KMS-11 (cell line): ENCODE results near the gene STX1B.

Experiments used
- H2AFZ ChIP-seq: fragments of 200-600 bp; sonication (generic); 2 replicates; pipeline ENCODE4 v1.6.1; 2016; ENCODE audit warnings: antibody characterized with exemption, mixed run types, low read depth
- H3K27ac ChIP-seq: fragments of 200-600 bp; sonication (generic); 2 replicates; pipeline ENCODE4 v1.6.1; 2016; ENCODE audit warnings: mild to moderate bottlenecking, mixed run types
- H3K27me3 ChIP-seq: fragments of 200-600 bp; sonication (generic); 2 replicates; pipeline ENCODE4 v1.6.1; 2017; ENCODE audit warnings: mild to moderate bottlenecking, low read depth, mixed run types, moderate library complexity; ENCODE audit not compliant: insufficient read depth
- H3K36me3 ChIP-seq: fragments of 200-600 bp; sonication (generic); 2 replicates; pipeline ENCODE4 v1.6.1; 2017; ENCODE audit warnings: mild to moderate bottlenecking, mixed run types; ENCODE audit not compliant: insufficient read depth
- H3K4me1 ChIP-seq: fragments of 200-600 bp; sonication (generic); 2 replicates; pipeline ENCODE4 v1.6.1; 2016; ENCODE audit warnings: mild to moderate bottlenecking, low read depth, mixed run types; ENCODE audit not compliant: poor library complexity, severe bottlenecking
- H3K4me2 ChIP-seq: fragments of 200-600 bp; sonication (generic); 2 replicates; pipeline ENCODE4 v1.7.0; 2016; ENCODE audit warnings: mild to moderate bottlenecking, mixed run types
- H3K4me3 ChIP-seq: fragments of 200-600 bp; sonication (generic); IDR thresholded peaks from 2 replicates; pipeline ENCODE4 v1.6.1; 2017; ENCODE audit warnings: low read depth, low read length, mixed read lengths; ENCODE audit not compliant: insufficient read depth
- H3K79me2 ChIP-seq: fragments of 200-600 bp; sonication (generic); 2 replicates; pipeline ENCODE4 v1.6.1; 2016; ENCODE audit warnings: low read depth, mixed run types; ENCODE audit not compliant: insufficient read depth
- H3K9ac ChIP-seq: fragments of 200-600 bp; sonication (generic); 2 replicates; pipeline ENCODE4 v1.6.1; 2016; ENCODE audit warnings: mild to moderate bottlenecking, mixed run types
- H4K20me1 ChIP-seq: fragments of 200-600 bp; sonication (generic); 2 replicates; pipeline ENCODE4 v1.6.1; 2016; ENCODE audit warnings: mild to moderate bottlenecking, mixed run types; ENCODE audit not compliant: insufficient read depth
- TF ChIP-seq, protein P1 (sequence below): fragments of 200-600 bp; sonication (generic); conservative IDR thresholded peaks from 2 replicates; pipeline ENCODE4 v1.6.1; 2017; ENCODE audit warnings: low read depth, mild to moderate bottlenecking, antibody characterized with exemption, low read length, moderate library complexity, mixed read lengths

Gene STX1B

GRCh38 chr16:31010585-31011325 lies at the start of gene STX1B:
STX1B (minus strand) TSS chr16:31010638; CDS start chr16:31010396, 242 bp downstream.
- H3K79me2 ChIP-seq = no peaks in the 10 kb centered on the region
- H3K27me3 ChIP-seq = peaks cover 71% of the 10 kb centered on the region
- TF ChIP-seq, protein P1, sequence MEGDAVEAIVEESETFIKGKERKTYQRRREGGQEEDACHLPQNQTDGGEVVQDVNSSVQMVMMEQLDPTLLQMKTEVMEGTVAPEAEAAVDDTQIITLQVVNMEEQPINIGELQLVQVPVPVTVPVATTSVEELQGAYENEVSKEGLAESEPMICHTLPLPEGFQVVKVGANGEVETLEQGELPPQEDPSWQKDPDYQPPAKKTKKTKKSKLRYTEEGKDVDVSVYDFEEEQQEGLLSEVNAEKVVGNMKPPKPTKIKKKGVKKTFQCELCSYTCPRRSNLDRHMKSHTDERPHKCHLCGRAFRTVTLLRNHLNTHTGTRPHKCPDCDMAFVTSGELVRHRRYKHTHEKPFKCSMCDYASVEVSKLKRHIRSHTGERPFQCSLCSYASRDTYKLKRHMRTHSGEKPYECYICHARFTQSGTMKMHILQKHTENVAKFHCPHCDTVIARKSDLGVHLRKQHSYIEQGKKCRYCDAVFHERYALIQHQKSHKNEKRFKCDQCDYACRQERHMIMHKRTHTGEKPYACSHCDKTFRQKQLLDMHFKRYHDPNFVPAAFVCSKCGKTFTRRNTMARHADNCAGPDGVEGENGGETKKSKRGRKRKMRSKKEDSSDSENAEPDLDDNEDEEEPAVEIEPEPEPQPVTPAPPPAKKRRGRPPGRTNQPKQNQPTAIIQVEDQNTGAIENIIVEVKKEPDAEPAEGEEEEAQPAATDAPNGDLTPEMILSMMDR = no peak
- no peak within 1 kb of the TSS for H3K27ac ChIP-seq
- H3K9ac ChIP-seq = no peak within 1 kb of the TSS
- H4K20me1 ChIP-seq = no peaks in the 10 kb centered on the region
- H3K4me2 ChIP-seq = no peak within 1 kb of the TSS
- H3K4me3 ChIP-seq = no peak within 1 kb of the TSS
- H2AFZ ChIP-seq = no peak within 1 kb of the TSS
- H3K36me3 ChIP-seq = no peaks in the 10 kb centered on the region
- no peaks in the 10 kb centered on the region for H3K4me1 ChIP-seq

- Histone ChIP-seq H3K9ac (no peak overlapping the region), H3K4me2 (no peak overlapping the region), H3K4me3 (no peak overlapping the region), H3K79me2 (no peaks in the 10 kb centered on the region), H2AFZ (no peak overlapping the region), H3K36me3 (no peaks in the 10 kb centered on the region), H3K27me3 (no peaks in the 10 kb centered on the region), H3K27ac (no peak overlapping the region), H3K4me1 (peaks cover 8% of the 10 kb centered on the region), H4K20me1 (no peaks in the 10 kb centered on the region)
- TF ChIP-seq, protein P1 = no peak
Observed at GRCh38 chr16:31055613-31056012, 45.2 kb upstream of the STX1B start.

- no peak overlapping the region for H3K9ac ChIP-seq
- no peak overlapping the region for H3K4me2 ChIP-seq
- H3K27ac ChIP-seq = no peak overlapping the region
- H3K79me2 ChIP-seq = no peaks in the 10 kb centered on the region
- TF ChIP-seq, protein P1 = no peak
- no peak overlapping the region for H2AFZ ChIP-seq
- H3K27me3 ChIP-seq = no peaks in the 10 kb centered on the region
- no peak overlapping the region for H3K4me3 ChIP-seq
- H4K20me1 ChIP-seq = no peaks in the 10 kb centered on the region
- H3K4me1 ChIP-seq = peaks cover 8% of the 10 kb centered on the region
- no peaks in the 10 kb centered on the region for H3K36me3 ChIP-seq
Observed at GRCh38 chr16:31052114-31052513, 41.7 kb upstream of the STX1B start.

DNA sequence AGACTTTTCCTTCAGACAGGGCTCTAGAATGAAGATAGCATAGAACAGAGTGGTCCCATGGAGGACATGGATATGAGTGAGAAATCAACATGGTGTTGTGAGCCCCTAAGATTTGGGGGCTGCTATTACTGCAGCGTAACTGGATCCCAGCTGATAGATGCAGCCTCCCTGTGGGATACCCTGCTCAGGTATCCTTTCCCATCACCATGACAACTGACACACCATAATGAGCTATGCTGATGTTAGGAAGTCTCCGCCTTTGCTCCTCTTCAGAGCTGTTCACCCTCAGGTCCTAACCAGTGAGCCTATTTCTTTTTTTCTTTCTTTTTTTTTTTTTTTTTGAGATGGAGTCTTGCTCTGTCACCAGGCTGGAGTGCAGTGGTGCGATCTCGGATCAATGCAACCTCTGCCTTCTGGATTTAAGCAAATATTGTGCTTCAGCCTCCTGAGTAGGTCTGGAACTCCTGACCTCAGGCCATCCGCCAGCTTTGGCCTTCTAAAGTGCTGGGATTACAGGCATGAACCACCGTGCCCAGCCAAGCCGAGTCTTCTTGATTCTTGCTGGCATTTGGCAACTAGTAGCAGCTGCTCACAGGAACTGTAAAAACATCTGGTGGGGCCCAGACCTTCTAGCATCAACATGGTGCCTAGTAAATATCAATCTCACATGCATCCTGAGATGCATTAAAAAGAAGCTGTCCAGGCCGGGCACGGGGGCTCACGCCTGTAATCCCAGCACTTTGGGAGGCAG lies 40.0 kb upstream of the STX1B start:
- no peak overlapping the region for H3K4me2 ChIP-seq
- H3K4me1 ChIP-seq = peaks cover 8% of the 10 kb centered on the region
- H3K9ac ChIP-seq = no peak overlapping the region
- no peaks in the 10 kb centered on the region for H4K20me1 ChIP-seq
- H3K4me3 ChIP-seq = no peak overlapping the region
- TF ChIP-seq, protein P1 = no peak
- H3K36me3 ChIP-seq = no peaks in the 10 kb centered on the region
- no peak overlapping the region for H2AFZ ChIP-seq
- no peaks in the 10 kb centered on the region for H3K79me2 ChIP-seq
- no peaks in the 10 kb centered on the region for H3K27me3 ChIP-seq
- no peak overlapping the region for H3K27ac ChIP-seq
